BLaER1 treated with 17β-estradiol and CSF1 and Interleukin-3, amounts not matched to agents 10 nM and 100 nM (cell line): ENCODE results near the gene DGUOK.
A peak's percentile ranks its signal among the peaks of the same experiment; 100 is the strongest.

Source experiments
- H3K27ac ChIP-seq, 11 experiments: shearing (Covaris generic); formaldehyde crosslinking; 2 replicates each; pipeline ENCODE4 v1.8.1; 2022
- H3K27me3 ChIP-seq, 11 experiments: shearing (Covaris generic); formaldehyde crosslinking; 2 replicates each; pipeline ENCODE4 v1.8.1; 2022
- H3K36me3 ChIP-seq, 11 experiments: shearing (Covaris generic); formaldehyde crosslinking; 2 replicates each; pipeline ENCODE4 v1.8.1; 2022
- H3K4me1 ChIP-seq, 10 experiments: shearing (Covaris generic); formaldehyde crosslinking; 2 replicates each; pipeline ENCODE4 v1.8.1; 2022
- H3K4me2 ChIP-seq, 11 experiments: shearing (Covaris generic); formaldehyde crosslinking; 2 replicates each; pipeline ENCODE4 v1.8.1; 2022
- H3K4me3 ChIP-seq, 10 experiments: shearing (Covaris generic); formaldehyde crosslinking; 2 replicates each; pipeline ENCODE4 v1.8.1; 2022
- H3K9ac ChIP-seq, 11 experiments: shearing (Covaris generic); formaldehyde crosslinking; 2 replicates each; pipeline ENCODE4 v1.8.1; 2022
- H3K9me3 ChIP-seq, 11 experiments: shearing (Covaris generic); formaldehyde crosslinking; replicated peaks in 1 of 11; 2 replicates each; pipeline ENCODE4 v1.8.1; 2022
- H4K20me1 ChIP-seq, 11 experiments: shearing (Covaris generic); formaldehyde crosslinking; 2 replicates each; pipeline ENCODE4 v1.8.1; 2022
- Cebpa-rat ChIP-seq, 11 experiments: shearing (Covaris generic); IDR thresholded peaks; 2 replicates each; pipeline ENCODE4 v1.8.1; 2022

Gene DGUOK

DNA sequence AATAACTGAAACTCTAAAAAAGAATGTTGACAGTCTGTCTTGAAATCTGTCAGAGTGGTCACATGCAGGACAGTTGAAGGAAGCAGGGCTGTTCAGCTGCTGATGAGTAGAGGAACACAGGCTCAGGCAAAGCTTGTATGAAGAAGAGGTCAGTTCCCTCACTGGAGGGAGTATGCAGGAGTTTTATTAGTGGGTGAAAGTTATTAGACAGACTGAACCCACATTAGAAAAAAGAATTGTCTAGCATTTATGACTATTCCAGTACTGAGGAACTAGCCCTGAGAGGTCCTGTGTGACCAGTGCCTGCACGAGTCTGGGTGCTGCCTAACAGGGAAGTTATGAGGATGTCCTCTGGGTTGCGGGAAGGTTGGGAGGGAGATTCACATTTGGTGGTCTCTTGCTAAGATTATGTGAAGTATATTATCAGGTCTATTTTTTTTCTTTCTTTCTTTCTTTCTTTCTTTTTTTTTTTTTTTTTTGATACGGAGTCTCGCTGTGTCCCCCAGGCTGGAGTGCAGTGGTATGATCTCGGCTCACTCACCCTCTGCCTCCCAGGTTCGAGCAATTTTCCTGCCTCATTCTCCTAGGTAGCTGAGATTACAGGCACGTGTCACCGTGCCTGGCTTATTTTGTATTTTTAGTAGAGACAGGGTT lies 67.6 kb downstream of the DGUOK start:
- no peaks in the 10 kb centered on the region for H3K9me3 ChIP-seq
- H4K20me1 ChIP-seq: peaks cover 100% of the 10 kb centered on the region in 11 experiments
- H3K4me2 ChIP-seq: peak overlapping the region; percentile 25 to 100 (median 97); a peak in 21 of 22 replicates
- no peaks in the 10 kb centered on the region for H3K27me3 ChIP-seq
- peaks cover 90 to 100% (median 97%) of the 10 kb centered on the region in 10 experiments for H3K4me1 ChIP-seq
- no peak overlapping the region for H3K27ac ChIP-seq
- peak overlapping the region in 1 of 11 experiments; percentile 28; a peak in 1 of 22 replicates for H3K9ac ChIP-seq
- H3K4me3 ChIP-seq: no peak overlapping the region
- peaks cover 52 to 98% (median 92%) of the 10 kb centered on the region in 11 experiments for H3K36me3 ChIP-seq
- TF ChIP-seq Cebpa-rat (IDR thresholded peaks at IDR 0.05): no peak

- Histone ChIP-seq H3K27ac (no peak overlapping the region), H3K36me3 (peaks cover 37 to 88% (median 80%) of the 10 kb centered on the region in 11 experiments), H3K4me2 (peak overlapping the region; percentile 4 to 100 (median 97); a peak in 18 of 22 replicates), H3K4me1 (peaks cover 94 to 100% (median 97%) of the 10 kb centered on the region in 10 experiments), H3K4me3 (no peak overlapping the region), H3K9me3 (no peaks in the 10 kb centered on the region), H3K27me3 (no peaks in the 10 kb centered on the region), H4K20me1 (peaks cover 100% of the 10 kb centered on the region in 11 experiments), H3K9ac (peak overlapping the region in 2 of 11 experiments; percentile 20 to 36; a peak in 1 of 22 replicates)
- no peak for TF ChIP-seq Cebpa-rat (IDR thresholded peaks at IDR 0.05)
These were observed 69.1 kb downstream of the DGUOK start for GRCh38 chr2:73995810-73996209.

- H3K4me1 ChIP-seq: peaks cover 96 to 100% (median 99%) of the 10 kb centered on the region in 10 experiments
These were observed 71.1 kb downstream of the DGUOK start for GRCh38 chr2:73997813-73998212.

DNA sequence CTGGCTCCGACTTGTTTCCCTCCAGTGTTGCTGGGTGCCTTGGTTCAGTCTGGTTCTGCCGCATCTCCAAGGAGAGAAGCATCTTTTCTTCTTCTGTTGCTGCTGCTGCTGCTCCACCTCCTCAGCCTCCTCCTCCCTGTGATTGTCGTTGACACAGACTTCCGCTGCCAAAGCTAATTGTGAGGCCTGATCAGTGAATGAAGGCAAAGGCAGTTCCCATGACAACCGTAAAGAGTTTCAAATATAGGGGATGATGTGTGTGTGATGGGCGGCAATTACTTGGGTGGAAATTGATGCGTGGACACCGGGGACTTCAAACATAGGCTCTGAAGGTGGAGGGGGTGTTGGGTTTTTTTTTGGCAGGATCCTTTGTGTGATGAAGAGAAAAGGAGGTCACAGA lies 71.8 kb downstream of the DGUOK start:
- TF ChIP-seq Cebpa-rat (IDR thresholded peaks at IDR 0.05): no peak
- Histone ChIP-seq H3K27ac (no peak overlapping the region), H3K4me2 (peak overlapping the region; percentile 25 to 99 (median 97); a peak in 20 of 22 replicates), H3K4me3 (no peak overlapping the region), H3K9ac (peak overlapping the region in 2 of 11 experiments; percentile 4 to 69; a peak in 2 of 22 replicates), H4K20me1 (peaks cover 98 to 100% (median 99%) of the 10 kb centered on the region in 11 experiments), H3K36me3 (peaks cover 18 to 62% (median 55%) of the 10 kb centered on the region in 11 experiments; a peak in 21 of 22 replicates), H3K4me1 (peaks cover 96 to 99% (median 98%) of the 10 kb centered on the region in 10 experiments), H3K9me3 (no peaks in the 10 kb centered on the region), H3K27me3 (no peaks in the 10 kb centered on the region)

More at GRCh38 chr2:73997813-73998212, 71.1 kb downstream of the DGUOK start:
- H3K27me3 ChIP-seq: no peaks in the 10 kb centered on the region
- no peaks in the 10 kb centered on the region for H3K9me3 ChIP-seq
- H3K4me3 ChIP-seq: no peak overlapping the region
- peaks cover 24 to 68% (median 61%) of the 10 kb centered on the region in 11 experiments for H3K36me3 ChIP-seq
- no peak for TF ChIP-seq Cebpa-rat (IDR thresholded peaks at IDR 0.05)
- peaks cover 100% of the 10 kb centered on the region in 11 experiments for H4K20me1 ChIP-seq
- H3K9ac ChIP-seq: peak overlapping the region in 4 of 11 experiments; percentile 7 to 25 (median 12); a peak in 3 of 22 replicates
- H3K27ac ChIP-seq: no peak overlapping the region
- H3K4me2 ChIP-seq: peak overlapping the region; percentile 25 to 100 (median 97); a peak in 21 of 22 replicates

DNA sequence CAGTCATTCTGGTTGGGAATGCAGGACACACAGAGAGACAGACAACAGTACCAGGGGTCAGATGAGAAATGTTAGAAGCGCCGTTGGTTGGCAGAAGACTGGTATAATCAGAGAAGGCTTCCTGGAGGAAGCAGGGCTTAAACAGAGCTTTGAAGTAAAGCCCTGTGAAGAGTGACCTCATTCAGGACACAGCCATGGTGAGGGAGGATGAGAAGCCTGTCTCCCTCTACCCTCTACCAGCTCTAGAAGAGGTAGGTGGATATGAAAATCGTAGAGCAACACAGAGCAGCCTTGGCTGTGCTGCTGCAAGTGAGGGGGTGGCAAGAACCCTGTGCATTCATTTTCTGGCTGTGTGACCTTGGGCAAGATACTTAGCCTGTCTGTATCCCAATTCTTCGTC lies 72.3 kb downstream of the DGUOK start:
- peaks cover 96 to 99% (median 98%) of the 10 kb centered on the region in 10 experiments for H3K4me1 ChIP-seq
- peak overlapping the region; percentile 4 to 99 (median 97); a peak in 20 of 22 replicates for H3K4me2 ChIP-seq
- H3K4me3 ChIP-seq: no peak overlapping the region
- peak overlapping the region in 3 of 11 experiments; percentile 4 to 69 (median 60); a peak in 2 of 22 replicates for H3K9ac ChIP-seq
- H4K20me1 ChIP-seq: peaks cover 98 to 100% (median 99%) of the 10 kb centered on the region in 11 experiments
- no peaks in the 10 kb centered on the region for H3K27me3 ChIP-seq
- no peaks in the 10 kb centered on the region for H3K9me3 ChIP-seq
- TF ChIP-seq Cebpa-rat (IDR thresholded peaks at IDR 0.05): no peak
- H3K36me3 ChIP-seq: peaks cover 17 to 61% (median 51%) of the 10 kb centered on the region in 11 experiments; a peak in 20 of 22 replicates
- H3K27ac ChIP-seq: no peak overlapping the region

- Histone ChIP-seq H3K4me2 (peak overlapping the region; percentile 56 to 99 (median 98)), H3K9ac (peak overlapping the region in 7 of 11 experiments; percentile 15 to 69 (median 35); a peak in 7 of 22 replicates), H3K9me3 (no peaks in the 10 kb centered on the region), H3K4me1 (peaks cover 96 to 99% (median 98%) of the 10 kb centered on the region in 10 experiments), H4K20me1 (peaks cover 98 to 100% (median 99%) of the 10 kb centered on the region in 11 experiments), H3K4me3 (no peak overlapping the region), H3K27ac (no peak overlapping the region), H3K27me3 (no peaks in the 10 kb centered on the region), H3K36me3 (peaks cover 21 to 63% (median 53%) of the 10 kb centered on the region in 11 experiments)
- no peak for TF ChIP-seq Cebpa-rat (IDR thresholded peaks at IDR 0.05)
These were observed 73.4 kb downstream of the DGUOK start for GRCh38 chr2:73999881-74000597.

- no peak overlapping the region for H3K27ac ChIP-seq
- peak overlapping the region in 4 of 11 experiments; percentile 18 to 69 (median 44); a peak in 3 of 22 replicates for H3K9ac ChIP-seq
- no peak for TF ChIP-seq Cebpa-rat (IDR thresholded peaks at IDR 0.05)
- H3K4me3 ChIP-seq: no peak overlapping the region
- H3K36me3 ChIP-seq: peaks cover 27 to 63% (median 53%) of the 10 kb centered on the region in 11 experiments
- peaks cover 96 to 99% (median 98%) of the 10 kb centered on the region in 10 experiments for H3K4me1 ChIP-seq
- peaks cover 98 to 100% (median 99%) of the 10 kb centered on the region in 11 experiments for H4K20me1 ChIP-seq
- no peaks in the 10 kb centered on the region for H3K27me3 ChIP-seq
- H3K9me3 ChIP-seq: no peaks in the 10 kb centered on the region
- peak overlapping the region; percentile 92 to 99 (median 98); a peak in 21 of 22 replicates for H3K4me2 ChIP-seq
These were observed 74.0 kb downstream of the DGUOK start for GRCh38 chr2:74000666-74001065.

DNA sequence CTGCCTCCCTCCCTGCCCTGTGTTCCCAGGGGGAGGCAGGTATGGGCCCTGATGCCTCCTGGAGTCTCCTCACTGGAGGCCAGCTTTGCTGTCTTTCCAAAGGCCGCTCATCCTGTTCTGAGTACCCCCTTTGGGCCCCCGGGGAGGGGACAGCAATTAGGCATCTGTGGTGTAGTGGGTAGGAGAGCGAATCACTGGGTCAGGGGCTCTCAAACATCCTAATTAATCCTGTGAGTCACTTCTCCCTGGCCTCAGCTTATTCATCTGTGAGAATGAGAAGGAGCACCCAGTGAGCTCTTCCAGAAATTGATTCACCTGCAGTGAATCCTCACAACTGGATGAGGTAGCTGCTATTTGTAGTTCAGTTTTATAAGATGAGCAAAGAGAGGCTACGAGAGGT lies 74.4 kb downstream of the DGUOK start:
- Histone ChIP-seq H3K4me3 (no peak overlapping the region), H3K27me3 (no peaks in the 10 kb centered on the region), H3K9ac (peak overlapping the region in 4 of 11 experiments; percentile 18 to 71 (median 67); a peak in 1 of 22 replicates), H3K27ac (no peak overlapping the region), H3K4me1 (peaks cover 96 to 99% (median 98%) of the 10 kb centered on the region in 10 experiments), H3K4me2 (peak overlapping the region; percentile 92 to 99 (median 98)), H4K20me1 (peaks cover 98 to 100% (median 99%) of the 10 kb centered on the region in 11 experiments), H3K9me3 (no peaks in the 10 kb centered on the region), H3K36me3 (peaks cover 32 to 63% (median 53%) of the 10 kb centered on the region in 11 experiments)
- TF ChIP-seq Cebpa-rat (IDR thresholded peaks at IDR 0.05): no peak
